Measurements from ENCODE around the gene DDA1. TPM values are rescaled to one million over a fixed set of nuclear protein-coding genes. Genes with fewer than 3 reads are reported as not detected.
A peak's percentile ranks its signal among the peaks of the same experiment; 100 is the strongest.

Gene DDA1
- total and polyA plus RNA-seq, 9 of the 15 experiments (the other 6 are each of a cell fraction or from before 2014, with no cell fraction given): 1.4 to 83.8 (median 33.8) TPM

GRCh38 chr19:17296273-17296672 lies 13.1 kb upstream of the DDA1 start (continued):
- TF ChIP-seq MGA (IDR thresholded peaks at IDR 0.05) (no peak), FOSL1 (tag; conservative IDR thresholded peaks at IDR 0.05) (peak; percentile 89), SMARCB1 (IDR thresholded peaks at IDR 0.05; ENCODE audit: insufficient read length, low read depth) (no peak), PHF21A (IDR thresholded peaks at IDR 0.05; ENCODE audit: borderline replicate concordance, low read depth) (no peak), ZC3H8 (IDR thresholded peaks at IDR 0.05) (no peak), CSDE1 (IDR thresholded peaks at IDR 0.05) (no peak), BCOR (IDR thresholded peaks at IDR 0.05) (no peak), VEZF1 (CRISPR knock-in tag; IDR thresholded peaks at IDR 0.05) (no peak)
- TF ChIP-seq, protein P1, sequence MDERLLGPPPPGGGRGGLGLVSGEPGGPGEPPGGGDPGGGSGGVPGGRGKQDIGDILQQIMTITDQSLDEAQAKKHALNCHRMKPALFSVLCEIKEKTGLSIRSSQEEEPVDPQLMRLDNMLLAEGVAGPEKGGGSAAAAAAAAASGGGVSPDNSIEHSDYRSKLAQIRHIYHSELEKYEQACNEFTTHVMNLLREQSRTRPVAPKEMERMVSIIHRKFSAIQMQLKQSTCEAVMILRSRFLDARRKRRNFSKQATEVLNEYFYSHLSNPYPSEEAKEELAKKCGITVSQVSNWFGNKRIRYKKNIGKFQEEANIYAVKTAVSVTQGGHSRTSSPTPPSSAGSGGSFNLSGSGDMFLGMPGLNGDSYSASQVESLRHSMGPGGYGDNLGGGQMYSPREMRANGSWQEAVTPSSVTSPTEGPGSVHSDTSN (CRISPR knock-in tag; IDR thresholded peaks at IDR 0.05; ENCODE audit: low read depth): no peak
- TF ChIP-seq, protein P1 (tag; conservative IDR thresholded peaks at IDR 0.05; ENCODE audit: low read depth): no peak

Data from K562 (cell line).